GM12892 (cell line): ENCODE results near the gene LIN7A.

Source experiments
- POLR2A ChIP-seq: IDR thresholded peaks from 2 replicates; pipeline ENCODE4 v1.6.1; 2011; ENCODE audit warnings: low read depth, low read length, control low read depth
- POLR2AphosphoS5 ChIP-seq: IDR thresholded peaks from 2 replicates; pipeline ENCODE4 v1.6.1; 2011; ENCODE audit warnings: low read depth, low read length, control low read depth
- TAF1 ChIP-seq: IDR thresholded peaks from 2 replicates; pipeline ENCODE4 v1.6.1; 2011; ENCODE audit warnings: low read depth, mild to moderate bottlenecking, control low read depth, low read length, borderline replicate concordance

GRCh38 chr12:80814453-80814852 is 123.3 kb downstream of the LIN7A start:
- TF ChIP-seq POLR2A, result no peak
- TF ChIP-seq POLR2AphosphoS5, result no peak
- TF ChIP-seq TAF1, result no peak
